K562 (cell line): ENCODE data around the gene SETD7.

Experiments
- KDM4B ChIP-seq, 2 experiments: fragments of 450-650 bp in 1 of 2; sonication (generic) in 1 of 2; IDR thresholded peaks; 2 replicates each; pipeline ENCODE4 v1.6.1; 2016 to 2017; ENCODE audit warnings: borderline replicate concordance in 2 of 2, antibody characterized with exemption in 1 of 2, low read depth in 1 of 2, mild to moderate bottlenecking in 1 of 2
- MYBL2 ChIP-seq, 2 experiments: fragments of 450-650 bp in 1 of 2; sonication (generic) in 1 of 2; formaldehyde crosslinking in 1 of 2; IDR thresholded peaks; 2 replicates each; pipeline versions ENCODE4 v1.6.1 to v1.8.1; 2017 to 2022; ENCODE audit warnings: borderline replicate concordance in 1 of 2, inconsistent platforms in 1 of 2, low read depth in 1 of 2, mild to moderate bottlenecking in 1 of 2, missing genetic modification reagents in 1 of 2, moderate library complexity in 1 of 2
- NCOA4 ChIP-seq: fragments of 450-650 bp; IDR thresholded peaks from 2 replicates; pipeline ENCODE4 v1.6.1; 2018; ENCODE audit warnings: mild to moderate bottlenecking; ENCODE audit not compliant: partially characterized antibody
- RNF2 ChIP-seq: sonication (generic); IDR thresholded peaks from 2 replicates; pipeline ENCODE4 v1.6.1; 2016
- ZFP36 ChIP-seq: fragments of 150-350 bp; IDR thresholded peaks from 2 replicates; pipeline ENCODE4 v1.6.1; 2018; ENCODE audit warnings: low read length, low read depth; ENCODE audit not compliant: partially characterized antibody
- ZNF274 ChIP-seq: IDR thresholded peaks from 2 replicates; pipeline ENCODE4 v1.6.1; 2011; ENCODE audit warnings: low read depth, mild to moderate bottlenecking, low read length, moderate library complexity, borderline replicate concordance
- ZSCAN29 ChIP-seq: fragments of 450-650 bp; IDR thresholded peaks from 2 replicates; pipeline ENCODE4 v1.6.1; 2017
- TF ChIP-seq, protein P1 (sequence below): sonication (generic); formaldehyde crosslinking; IDR thresholded peaks from 2 replicates; pipeline ENCODE4 v1.8.0; 2023; ENCODE audit warnings: mild to moderate bottlenecking, missing genetic modification reagents
- TF ChIP-seq, protein P2 (sequence below): IDR thresholded peaks from 2 replicates; pipeline ENCODE4 v1.6.1; 2016; ENCODE audit warnings: missing genetic modification characterization, missing compliant biosample characterization

DNA sequence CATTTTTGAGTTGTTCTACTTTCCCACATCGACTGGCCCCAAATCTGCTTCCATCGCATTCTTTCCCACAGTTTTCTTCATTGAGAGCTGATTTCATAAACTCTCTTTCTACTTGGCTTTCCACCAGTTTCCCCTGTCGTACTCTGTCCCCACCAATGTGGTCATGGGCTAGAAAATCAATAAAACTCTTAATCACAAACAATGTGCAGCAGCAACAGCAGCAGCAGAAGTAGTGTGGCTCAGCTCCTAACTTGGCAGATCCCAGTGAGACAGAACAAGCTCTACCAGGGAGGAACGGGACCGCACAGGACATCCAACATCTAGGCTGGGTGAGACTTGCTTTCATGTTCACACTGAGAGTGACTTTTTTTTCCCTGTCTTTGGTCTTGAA lies 3.1 kb upstream of the SETD7 start:
- TF ChIP-seq RNF2 (no peak), MYBL2 (IDR thresholded peaks at IDR 0.05; ENCODE audit: low read depth) (no peak), MYBL2 (CRISPR knock-in tag; IDR thresholded peaks at IDR 0.05; ENCODE audit: borderline replicate concordance) (no peak), KDM4B (IDR thresholded peaks at IDR 0.05; ENCODE audit: borderline replicate concordance in 2 of 2, low read depth in 1 of 2) (no peak), ZSCAN29 (no peak), ZFP36 (no peak), ZNF274 (no peak), NCOA4 (no peak)
- TF ChIP-seq, protein P1, sequence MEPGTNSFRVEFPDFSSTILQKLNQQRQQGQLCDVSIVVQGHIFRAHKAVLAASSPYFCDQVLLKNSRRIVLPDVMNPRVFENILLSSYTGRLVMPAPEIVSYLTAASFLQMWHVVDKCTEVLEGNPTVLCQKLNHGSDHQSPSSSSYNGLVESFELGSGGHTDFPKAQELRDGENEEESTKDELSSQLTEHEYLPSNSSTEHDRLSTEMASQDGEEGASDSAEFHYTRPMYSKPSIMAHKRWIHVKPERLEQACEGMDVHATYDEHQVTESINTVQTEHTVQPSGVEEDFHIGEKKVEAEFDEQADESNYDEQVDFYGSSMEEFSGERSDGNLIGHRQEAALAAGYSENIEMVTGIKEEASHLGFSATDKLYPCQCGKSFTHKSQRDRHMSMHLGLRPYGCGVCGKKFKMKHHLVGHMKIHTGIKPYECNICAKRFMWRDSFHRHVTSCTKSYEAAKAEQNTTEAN (CRISPR knock-in tag), result no peak
- TF ChIP-seq, protein P2, sequence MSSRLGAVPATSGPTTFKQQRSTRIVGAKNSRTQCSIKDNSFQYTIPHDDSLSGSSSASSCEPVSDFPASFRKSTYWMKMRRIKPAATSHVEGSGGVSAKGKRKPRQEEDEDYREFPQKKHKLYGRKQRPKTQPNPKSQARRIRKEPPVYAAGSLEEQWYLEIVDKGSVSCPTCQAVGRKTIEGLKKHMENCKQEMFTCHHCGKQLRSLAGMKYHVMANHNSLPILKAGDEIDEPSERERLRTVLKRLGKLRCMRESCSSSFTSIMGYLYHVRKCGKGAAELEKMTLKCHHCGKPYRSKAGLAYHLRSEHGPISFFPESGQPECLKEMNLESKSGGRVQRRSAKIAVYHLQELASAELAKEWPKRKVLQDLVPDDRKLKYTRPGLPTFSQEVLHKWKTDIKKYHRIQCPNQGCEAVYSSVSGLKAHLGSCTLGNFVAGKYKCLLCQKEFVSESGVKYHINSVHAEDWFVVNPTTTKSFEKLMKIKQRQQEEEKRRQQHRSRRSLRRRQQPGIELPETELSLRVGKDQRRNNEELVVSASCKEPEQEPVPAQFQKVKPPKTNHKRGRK, result no peak
